Left lung (tissue), 10 donors: Measurements from ENCODE around the gene SLC9A3. TPM values are rescaled to one million over a fixed set of nuclear protein-coding genes. Genes with fewer than 3 reads are reported as not detected.

Experiments used
- ATAC-seq: fragments of 200-7000 bp; cut with Tn5 transposase; one replicate; pipeline ENCODE4 v1.9.1; 2020; ENCODE audit warnings: moderate library complexity
- DNase-seq, 4 donors: peaks; one replicate each; pipeline ENCODE4 v3.0.0-alpha.2; 2013 to 2020
- H3K27ac ChIP-seq, 2 donors: fragments of 200-600 bp; sonication (generic) in 1 of 2; one replicate each; pipeline versions ENCODE4 v1.5.0 to v1.8.0; 2020 to 2021
- H3K27me3 ChIP-seq, 2 donors: fragments of 200-600 bp; sonication (generic) in 1 of 2; one replicate each; pipeline versions ENCODE4 v1.5.0 to v1.8.0; 2020 to 2021
- H3K36me3 ChIP-seq, 2 donors: fragments of 200-600 bp; sonication (generic) in 1 of 2; one replicate each; pipeline versions ENCODE4 v1.5.0 to v1.8.0; 2020 to 2021
- H3K4me1 ChIP-seq, 2 donors: fragments of 200-600 bp; one replicate each; pipeline ENCODE4 v1.8.0; 2021
- H3K4me3 ChIP-seq, 2 donors: fragments of 200-600 bp; sonication (generic) in 1 of 2; one replicate each; pipeline versions ENCODE4 v1.5.0 to v1.8.0; 2020 to 2021; ENCODE audit warnings: mild to moderate bottlenecking in 1 of 2
- H3K9me3 ChIP-seq, 2 donors: fragments of 200-600 bp; sonication (generic) in 1 of 2; one replicate each; pipeline versions ENCODE4 v1.5.0 to v1.8.0; 2020 to 2021
- intact Hi-C, 2 donors: fragments of 100-400 bp; cut with DNase I; formaldehyde crosslinking; loops; one replicate each; pipeline versions ENCODE4 v1.11.2 to v1.14.2; 2022
- polyA plus RNA-seq, 6 donors: library from polyadenylated mRNA; unstranded; fragments of 120-200 nt; gene quantifications; one replicate each; pipeline ENCODE4 v1.2.1, GENCODE V29; 2013; ENCODE audit not compliant: insufficient read length in 6 of 6
- total RNA-seq, 2 donors: library from RNA; stranded (reverse); fragmentation: NEBNext Ultra II Directional; extraction: Animal tissue kit (Norgen Biotek cat#: 25700); gene quantifications; one replicate each; pipeline ENCODE4 v1.2.1, GENCODE V29; 2021
- TF ChIP-seq, protein P1 (sequence below), 2 donors: fragments of 200-600 bp; sonication (generic) in 1 of 2; IDR thresholded peaks; one replicate each; pipeline versions ENCODE4 v1.5.0 to v1.8.0; 2021; ENCODE audit warnings: antibody characterized with exemption in 2 of 2
- donor health status: DM: no; HTN: yes; CAD: no.
- donor health status: DM: no; HTN: no; CAD: no.

SLC9A3 gene
- total and polyA plus RNA-seq, 8 donors: 0.99 to 4.3 (median 2.9) TPM

DNA sequence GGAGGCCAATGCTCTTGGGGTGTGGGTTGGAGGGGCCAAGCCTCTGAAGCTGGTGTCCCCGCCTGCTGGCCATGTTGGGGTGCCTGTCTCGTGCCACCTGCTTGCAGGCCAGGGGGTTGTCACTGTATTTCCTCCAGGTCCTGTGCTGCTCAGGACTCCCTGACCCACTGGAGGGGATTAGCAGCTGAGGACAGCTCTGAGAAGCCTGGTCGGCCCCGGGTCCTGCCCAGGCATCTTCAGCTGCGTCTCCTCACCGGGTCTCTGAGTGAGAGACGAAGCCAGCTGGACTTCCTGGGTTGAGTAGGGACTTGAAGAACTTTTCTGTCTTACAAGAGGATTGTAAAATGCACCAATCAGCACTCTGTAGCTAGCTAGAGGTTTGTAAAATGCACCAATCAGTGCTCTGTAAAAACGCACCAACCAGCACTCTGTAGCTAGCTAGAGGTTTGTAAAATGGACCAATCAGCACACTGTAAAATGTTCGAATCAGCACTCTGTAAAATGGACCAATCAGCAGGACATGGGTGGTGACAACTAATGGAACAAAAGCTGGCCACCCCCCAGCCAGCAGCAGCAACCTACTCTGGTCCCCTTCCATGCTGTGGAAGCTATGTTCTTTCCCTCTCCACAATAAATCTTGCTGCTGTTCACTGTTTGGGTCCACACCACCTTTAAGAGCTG is 20.6 kb upstream of the SLC9A3 start:
- intact Hi-C loops: no loop called here
- H3K9me3 ChIP-seq: no peaks in the 10 kb centered on the region
- no peak overlapping the region for H3K4me3 ChIP-seq
- H3K4me1 ChIP-seq: peaks cover 0 to 13% of the 10 kb centered on the region in 2 donors
- no peaks in the 10 kb centered on the region for H3K36me3 ChIP-seq
- no peak for DNase-seq
- H3K27me3 ChIP-seq: peaks cover 1 to 75% of the 10 kb centered on the region in 2 donors
- ATAC-seq: no peak
- TF ChIP-seq, protein P1, sequence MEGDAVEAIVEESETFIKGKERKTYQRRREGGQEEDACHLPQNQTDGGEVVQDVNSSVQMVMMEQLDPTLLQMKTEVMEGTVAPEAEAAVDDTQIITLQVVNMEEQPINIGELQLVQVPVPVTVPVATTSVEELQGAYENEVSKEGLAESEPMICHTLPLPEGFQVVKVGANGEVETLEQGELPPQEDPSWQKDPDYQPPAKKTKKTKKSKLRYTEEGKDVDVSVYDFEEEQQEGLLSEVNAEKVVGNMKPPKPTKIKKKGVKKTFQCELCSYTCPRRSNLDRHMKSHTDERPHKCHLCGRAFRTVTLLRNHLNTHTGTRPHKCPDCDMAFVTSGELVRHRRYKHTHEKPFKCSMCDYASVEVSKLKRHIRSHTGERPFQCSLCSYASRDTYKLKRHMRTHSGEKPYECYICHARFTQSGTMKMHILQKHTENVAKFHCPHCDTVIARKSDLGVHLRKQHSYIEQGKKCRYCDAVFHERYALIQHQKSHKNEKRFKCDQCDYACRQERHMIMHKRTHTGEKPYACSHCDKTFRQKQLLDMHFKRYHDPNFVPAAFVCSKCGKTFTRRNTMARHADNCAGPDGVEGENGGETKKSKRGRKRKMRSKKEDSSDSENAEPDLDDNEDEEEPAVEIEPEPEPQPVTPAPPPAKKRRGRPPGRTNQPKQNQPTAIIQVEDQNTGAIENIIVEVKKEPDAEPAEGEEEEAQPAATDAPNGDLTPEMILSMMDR (IDR thresholded peaks at IDR 0.05): no peak
- no peak overlapping the region for H3K27ac ChIP-seq

GRCh38 chr5:543755-544674 is 19.8 kb upstream of the SLC9A3 start:
- DNase-seq (peak in 2 of 4 donors; percentile 80 to 86), ATAC-seq (peak; percentile 73)
- H3K4me3 ChIP-seq: peak overlapping the region in 1 of 2 donors; percentile 9
- intact Hi-C loops: no loop called here
- H3K9me3 ChIP-seq: no peaks in the 10 kb centered on the region
- peaks cover 0 to 13% of the 10 kb centered on the region in 2 donors for H3K4me1 ChIP-seq
- TF ChIP-seq, protein P1 (IDR thresholded peaks at IDR 0.05): no peak
- peaks cover 6 to 75% of the 10 kb centered on the region in 2 donors for H3K27me3 ChIP-seq
- H3K36me3 ChIP-seq: no peaks in the 10 kb centered on the region
- peak overlapping the region in 1 of 2 donors; percentile 63 for H3K27ac ChIP-seq

- TF ChIP-seq, protein P1 (IDR thresholded peaks at IDR 0.05): no peak
- intact Hi-C loops: no loop called here
- DNase-seq (peak in 1 of 4 donors; percentile 38), ATAC-seq (no peak)
- no peak overlapping the region for H3K4me3 ChIP-seq
- no peaks in the 10 kb centered on the region for H3K9me3 ChIP-seq
- H3K27me3 ChIP-seq: peaks cover 6 to 79% of the 10 kb centered on the region in 2 donors
- H3K27ac ChIP-seq: peak overlapping the region in 1 of 2 donors; percentile 63
- H3K36me3 ChIP-seq: no peaks in the 10 kb centered on the region
- H3K4me1 ChIP-seq: peaks cover 0 to 13% of the 10 kb centered on the region in 2 donors
Measured at GRCh38 chr5:543351-543750, 19.1 kb upstream of the SLC9A3 start.

DNA sequence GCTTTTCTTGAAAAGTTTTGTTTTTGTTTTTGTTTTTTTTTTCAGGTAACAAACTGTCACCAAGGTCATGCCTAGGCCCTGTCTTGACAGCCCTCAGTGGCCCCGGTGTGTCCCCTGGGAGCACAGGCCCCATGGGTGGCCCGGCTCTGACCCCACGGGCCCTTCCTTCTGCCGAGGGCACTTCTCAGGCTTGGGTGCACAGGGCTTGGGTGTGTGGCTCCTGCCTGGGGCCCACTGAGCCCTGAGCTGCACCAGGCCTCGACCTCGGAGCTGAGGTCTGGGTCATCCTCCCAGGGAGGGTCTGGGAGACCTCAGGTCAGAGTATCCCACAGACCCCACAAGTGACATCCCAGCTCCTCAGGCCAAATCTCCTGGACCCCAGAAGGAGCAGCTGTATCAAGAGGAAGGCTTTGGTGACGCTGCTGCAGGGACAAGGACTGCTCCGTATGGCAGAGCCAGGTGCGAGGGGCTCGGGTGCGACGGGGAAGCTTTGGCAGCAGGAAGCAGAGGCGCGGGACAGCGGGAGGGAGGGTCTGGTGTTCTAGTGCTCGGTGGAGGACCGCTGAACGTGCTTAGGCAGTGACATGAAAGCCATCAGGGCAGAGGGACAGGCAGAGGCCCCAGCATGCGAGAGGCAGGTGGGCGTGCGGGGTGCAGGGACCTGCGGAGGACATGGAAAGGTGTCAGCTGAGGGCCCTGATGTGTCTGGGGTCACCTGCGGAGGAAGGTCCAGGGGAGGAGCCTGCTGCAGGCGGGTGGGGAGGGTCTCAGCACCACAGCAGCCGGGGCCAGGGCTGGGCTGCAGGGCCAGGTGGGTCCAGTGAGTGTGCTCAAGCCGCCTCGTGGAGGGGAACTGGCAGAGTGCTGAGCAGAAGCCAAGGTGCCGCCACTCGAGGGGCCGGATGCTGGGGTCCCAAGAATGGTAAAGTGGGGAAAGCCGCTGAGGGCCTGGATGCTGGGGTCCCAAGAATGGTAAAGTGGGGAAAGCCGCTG is 18.4 kb upstream of the SLC9A3 start:
- H3K36me3 ChIP-seq: no peaks in the 10 kb centered on the region
- no peak overlapping the region for H3K4me3 ChIP-seq
- H3K27me3 ChIP-seq: peaks cover 6 to 79% of the 10 kb centered on the region in 2 donors
- H3K4me1 ChIP-seq: peaks cover 0 to 13% of the 10 kb centered on the region in 2 donors
- H3K9me3 ChIP-seq: no peaks in the 10 kb centered on the region
- H3K27ac ChIP-seq: no peak overlapping the region
- DNase-seq (peak in 2 of 4 donors; percentile 28 to 76), ATAC-seq (no peak)
- TF ChIP-seq, protein P1 (IDR thresholded peaks at IDR 0.05): no peak
- intact Hi-C loops: no loop called here
